ENCODE measurements around the gene R3HDM1.
A peak's percentile ranks its signal among the peaks of the same experiment; 100 is the strongest.

R3HDM1 gene

GRCh38 chr2:135743860-135744259 lies 212.6 kb downstream of the R3HDM1 start:
- H3K9ac ChIP-seq (ENCODE audit: low read length): peak overlapping the region; percentile 90; the same call in 1 of the 2 replicates
- no peaks in the 10 kb centered on the region for H3K9me2 ChIP-seq (replicated peaks; ENCODE audit: insufficient read depth, low read length)
- H3K36me3 ChIP-seq (ENCODE audit: low read length): peaks cover 6% of the 10 kb centered on the region; the same call in 1 of the 2 replicates
- H3K4me3 ChIP-seq (ENCODE audit: insufficient read depth, low read length, poor library complexity, severe bottlenecking): peak overlapping the region; percentile 68
- H4K20me1 ChIP-seq (ENCODE audit: low read depth, low read length): peaks cover 20% of the 10 kb centered on the region
- no peak overlapping the region for H3K27ac ChIP-seq (ENCODE audit: low read depth, low read length)
- H3K79me2 ChIP-seq (ENCODE audit: insufficient read depth, low read length): peaks cover 59% of the 10 kb centered on the region
- H3K4me2 ChIP-seq (ENCODE audit: low read depth, low read length, poor library complexity, severe bottlenecking): peak overlapping the region; percentile 77
- TF ChIP-seq, protein P1, sequence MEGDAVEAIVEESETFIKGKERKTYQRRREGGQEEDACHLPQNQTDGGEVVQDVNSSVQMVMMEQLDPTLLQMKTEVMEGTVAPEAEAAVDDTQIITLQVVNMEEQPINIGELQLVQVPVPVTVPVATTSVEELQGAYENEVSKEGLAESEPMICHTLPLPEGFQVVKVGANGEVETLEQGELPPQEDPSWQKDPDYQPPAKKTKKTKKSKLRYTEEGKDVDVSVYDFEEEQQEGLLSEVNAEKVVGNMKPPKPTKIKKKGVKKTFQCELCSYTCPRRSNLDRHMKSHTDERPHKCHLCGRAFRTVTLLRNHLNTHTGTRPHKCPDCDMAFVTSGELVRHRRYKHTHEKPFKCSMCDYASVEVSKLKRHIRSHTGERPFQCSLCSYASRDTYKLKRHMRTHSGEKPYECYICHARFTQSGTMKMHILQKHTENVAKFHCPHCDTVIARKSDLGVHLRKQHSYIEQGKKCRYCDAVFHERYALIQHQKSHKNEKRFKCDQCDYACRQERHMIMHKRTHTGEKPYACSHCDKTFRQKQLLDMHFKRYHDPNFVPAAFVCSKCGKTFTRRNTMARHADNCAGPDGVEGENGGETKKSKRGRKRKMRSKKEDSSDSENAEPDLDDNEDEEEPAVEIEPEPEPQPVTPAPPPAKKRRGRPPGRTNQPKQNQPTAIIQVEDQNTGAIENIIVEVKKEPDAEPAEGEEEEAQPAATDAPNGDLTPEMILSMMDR (IDR thresholded peaks at IDR 0.05; ENCODE audit: insufficient read depth, low read length, poor library complexity, severe bottlenecking): no peak
- no peak for TF ChIP-seq EZH2phosphoT487 (conservative IDR thresholded peaks at IDR 0.05; ENCODE audit: low read length)
- H3K9me3 ChIP-seq (ENCODE audit: insufficient read depth, low read length): no peaks in the 10 kb centered on the region
- no peaks in the 10 kb centered on the region for H3K27me3 ChIP-seq (ENCODE audit: low read length)
- no peak overlapping the region for H2AFZ ChIP-seq (ENCODE audit: low read depth, low read length, severe bottlenecking)
- no peaks in the 10 kb centered on the region; the same call in 1 of the 2 replicates for H3F3A ChIP-seq (ENCODE audit: insufficient read depth)

DNA sequence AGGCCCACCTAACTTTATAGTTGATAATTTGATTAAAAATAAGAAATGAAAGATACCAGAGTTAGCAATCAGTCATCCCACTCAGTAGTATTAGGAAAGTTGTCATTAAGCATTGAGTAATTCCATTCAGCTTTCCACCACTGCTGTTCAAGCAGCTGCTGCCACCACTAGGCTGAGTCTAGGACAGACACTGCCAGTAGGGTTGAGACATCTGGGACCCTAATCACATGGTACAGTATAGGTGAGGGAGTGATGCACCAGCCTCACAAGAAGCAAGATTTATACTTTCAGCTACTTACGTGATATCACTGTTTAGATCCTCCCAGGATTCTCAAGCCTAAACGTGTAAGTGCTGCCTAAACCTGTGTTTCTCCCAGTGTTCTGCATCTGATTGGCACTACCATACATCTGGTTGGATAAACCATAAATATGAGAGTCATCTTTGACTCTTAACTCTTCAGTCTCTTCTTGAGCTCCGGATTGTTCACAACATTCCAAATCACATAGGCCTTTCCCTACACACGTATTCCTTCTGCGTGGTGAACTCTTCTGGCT lies 213.6 kb downstream of the R3HDM1 start:
- Histone ChIP-seq H3F3A (ENCODE audit: insufficient read depth) (no peaks in the 10 kb centered on the region; the same call in 1 of the 2 replicates), H3K4me2 (ENCODE audit: low read depth, low read length, poor library complexity, severe bottlenecking) (peak overlapping the region; percentile 77), H2AFZ (ENCODE audit: low read depth, low read length, severe bottlenecking) (no peak overlapping the region), H3K27me3 (ENCODE audit: low read length) (no peaks in the 10 kb centered on the region), H3K36me3 (ENCODE audit: low read length) (peaks cover 8% of the 10 kb centered on the region; the same call in 1 of the 2 replicates), H3K79me2 (ENCODE audit: insufficient read depth, low read length) (peaks cover 59% of the 10 kb centered on the region), H3K9me2 (replicated peaks; ENCODE audit: insufficient read depth, low read length) (no peaks in the 10 kb centered on the region), H4K20me1 (ENCODE audit: low read depth, low read length) (peaks cover 20% of the 10 kb centered on the region), H3K9me3 (ENCODE audit: insufficient read depth, low read length) (no peaks in the 10 kb centered on the region), H3K4me3 (ENCODE audit: insufficient read depth, low read length, poor library complexity, severe bottlenecking) (no peak overlapping the region), H3K27ac (ENCODE audit: low read depth, low read length) (no peak overlapping the region), H3K9ac (ENCODE audit: low read length) (no peak overlapping the region)
- TF ChIP-seq, protein P1 (IDR thresholded peaks at IDR 0.05; ENCODE audit: insufficient read depth, low read length, poor library complexity, severe bottlenecking): peak; percentile 25
- TF ChIP-seq EZH2phosphoT487 (conservative IDR thresholded peaks at IDR 0.05; ENCODE audit: low read length): no peak

GRCh38 chr2:135745545-135745944 lies 214.3 kb downstream of the R3HDM1 start:
- TF ChIP-seq, protein P1 (IDR thresholded peaks at IDR 0.05; ENCODE audit: insufficient read depth, low read length, poor library complexity, severe bottlenecking): no peak
- TF ChIP-seq EZH2phosphoT487 (conservative IDR thresholded peaks at IDR 0.05; ENCODE audit: low read length): no peak
- H3K36me3 ChIP-seq (ENCODE audit: low read length): peaks cover 9% of the 10 kb centered on the region; the same call in 1 of the 2 replicates
- H3K4me3 ChIP-seq (ENCODE audit: insufficient read depth, low read length, poor library complexity, severe bottlenecking): no peak overlapping the region
- H3K79me2 ChIP-seq (ENCODE audit: insufficient read depth, low read length): peaks cover 59% of the 10 kb centered on the region
- H2AFZ ChIP-seq (ENCODE audit: low read depth, low read length, severe bottlenecking): no peak overlapping the region
- H3K9me2 ChIP-seq (replicated peaks; ENCODE audit: insufficient read depth, low read length): no peaks in the 10 kb centered on the region
- no peaks in the 10 kb centered on the region for H3K9me3 ChIP-seq (ENCODE audit: insufficient read depth, low read length)
- H3K4me2 ChIP-seq (ENCODE audit: low read depth, low read length, poor library complexity, severe bottlenecking): no peak overlapping the region
- H3K27me3 ChIP-seq (ENCODE audit: low read length): no peaks in the 10 kb centered on the region
- no peak overlapping the region for H3K9ac ChIP-seq (ENCODE audit: low read length)
- H3F3A ChIP-seq (ENCODE audit: insufficient read depth): no peaks in the 10 kb centered on the region; the same call in 1 of the 2 replicates
- H3K27ac ChIP-seq (ENCODE audit: low read depth, low read length): no peak overlapping the region
- peaks cover 20% of the 10 kb centered on the region for H4K20me1 ChIP-seq (ENCODE audit: low read depth, low read length)
